HG03457 (cell line): ENCODE results near the gene ULBP3.
"Not testable (repeated sequence)": the region's sequence is repeated elsewhere in the genome, so short reads cannot be mapped to it uniquely, and the experiment has no call there.

Source experiments
- ATAC-seq: cut with Tn5 transposase; IDR thresholded peaks from one replicate; pipeline ENCODE4 v1.9.1; 2021; ENCODE audit warnings: moderate number of reproducible peaks; ENCODE audit not compliant: unreplicated experiment

Gene ULBP3

GRCh38 chr6:150043501-150044412 is 25.2 kb downstream of the ULBP3 start:
- no peak for ATAC-seq

- no peak for ATAC-seq
Measured at GRCh38 chr6:150043096-150043495, 25.8 kb downstream of the ULBP3 start.

GRCh38 chr6:150038202-150039062 is 30.5 kb downstream of the ULBP3 start:
- no peak for ATAC-seq

GRCh38 chr6:150037526-150038201 is 31.3 kb downstream of the ULBP3 start:
- ATAC-seq: no peak

- ATAC-seq: no peak
Measured at GRCh38 chr6:150036081-150036480, 32.8 kb downstream of the ULBP3 start.

- ATAC-seq: no peak
Measured at GRCh38 chr6:150033207-150033771, 35.6 kb downstream of the ULBP3 start.

GRCh38 chr6:150032598-150032997 is 36.3 kb downstream of the ULBP3 start:
- no peak for ATAC-seq

GRCh38 chr6:150030611-150031010 is 38.3 kb downstream of the ULBP3 start:
- ATAC-seq: no peak

GRCh38 chr6:150029749-150030148 is 39.2 kb downstream of the ULBP3 start:
- no peak for ATAC-seq

GRCh38 chr6:150029276-150029675 is 39.6 kb downstream of the ULBP3 start:
- no peak for ATAC-seq

GRCh38 chr6:150028799-150029198 is 40.1 kb downstream of the ULBP3 start:
- no peak for ATAC-seq

- no peak for ATAC-seq
Measured at GRCh38 chr6:150027806-150028565, 40.9 kb downstream of the ULBP3 start.

GRCh38 chr6:150026976-150027805 is 41.7 kb downstream of the ULBP3 start:
- ATAC-seq: no peak

GRCh38 chr6:150025201-150025917 is 43.6 kb downstream of the ULBP3 start, which contains the start of gene RAET1L:
RAET1L (minus strand) TSS chr6:150025532; CDS start chr6:150025471, 61 bp downstream.
- no peak for ATAC-seq

- no peak for ATAC-seq
Measured at GRCh38 chr6:150024646-150025155, 44.2 kb downstream of the ULBP3 start.

- not testable (repeated sequence) for ATAC-seq
Measured at GRCh38 chr6:150024021-150024420, 44.9 kb downstream of the ULBP3 start.

GRCh38 chr6:150021870-150022269 is 47.1 kb downstream of the ULBP3 start:
- ATAC-seq: not testable (repeated sequence)
